HepG2 (cell line): ENCODE results near the gene RABL6. TPM values are rescaled to one million over a fixed set of nuclear protein-coding genes. Genes with fewer than 3 reads are reported as not detected.

Experiments
- CBX1 ChIP-seq: IDR thresholded peaks from one replicate; pipeline ENCODE4 v1.6.1; 2016; ENCODE audit warnings: antibody characterized with exemption, low read depth
- CHD4 ChIP-seq: fragments of 200-600 bp; sonication (generic); IDR thresholded peaks from 2 replicates; pipeline ENCODE4 v1.7.0; 2017; ENCODE audit warnings: mild to moderate bottlenecking, low read length, borderline replicate concordance
- ESRRA ChIP-seq: sonication (generic); formaldehyde crosslinking; IDR thresholded peaks from 2 replicates; pipeline ENCODE4 v1.5.1; 2020; ENCODE audit warnings: mild to moderate bottlenecking, low read depth, missing genetic modification reagents
- FOSL2 ChIP-seq: sonication (generic); formaldehyde crosslinking; IDR thresholded peaks from 2 replicates; pipeline ENCODE4 v1.4.0; 2020; ENCODE audit warnings: missing genetic modification reagents
- GABPA ChIP-seq, 2 experiments: IDR thresholded peaks; 2 replicates each; pipeline ENCODE4 v1.6.1; 2011 to 2016; ENCODE audit warnings: low read depth in 2 of 2, low read length in 1 of 2, missing biosample characterization in 1 of 2, missing genetic modification characterization in 1 of 2
- HMG20B ChIP-seq: conservative IDR thresholded peaks from 2 replicates; pipeline ENCODE4 v1.6.1; 2016; ENCODE audit warnings: missing genetic modification reagents, missing compliant biosample characterization
- MATR3 ChIP-seq: sonication (generic); formaldehyde crosslinking; IDR thresholded peaks from 2 replicates; pipeline ENCODE4 v1.4.0; 2020; ENCODE audit warnings: missing genetic modification reagents
- NBN ChIP-seq: fragments of 450-650 bp; conservative IDR thresholded peaks from 2 replicates; pipeline ENCODE4 v1.6.1; 2017
- PHF20 ChIP-seq: sonication (generic); formaldehyde crosslinking; IDR thresholded peaks from 2 replicates; pipeline ENCODE4 v1.5.0; 2020; ENCODE audit warnings: mild to moderate bottlenecking, missing genetic modification reagents
- RFXAP ChIP-seq: sonication (generic); formaldehyde crosslinking; IDR thresholded peaks from 2 replicates; pipeline ENCODE4 v1.4.0; 2020; ENCODE audit warnings: missing genetic modification reagents, borderline replicate concordance
- SATB2 ChIP-seq: sonication (generic); formaldehyde crosslinking; IDR thresholded peaks from 2 replicates; pipeline ENCODE4 v1.5.0; 2020; ENCODE audit warnings: missing genetic modification reagents
- SNAI1 ChIP-seq: sonication (generic); formaldehyde crosslinking; IDR thresholded peaks from 2 replicates; pipeline ENCODE4 v1.5.0; 2020; ENCODE audit warnings: mild to moderate bottlenecking, missing genetic modification reagents, borderline replicate concordance
- SP2 ChIP-seq: sonication (generic); formaldehyde crosslinking; IDR thresholded peaks from 2 replicates; pipeline ENCODE4 v1.5.1; 2020; ENCODE audit warnings: mild to moderate bottlenecking, missing genetic modification reagents
- STAT6 ChIP-seq: sonication (generic); formaldehyde crosslinking; IDR thresholded peaks from 2 replicates; pipeline ENCODE4 v1.4.0; 2020; ENCODE audit warnings: missing genetic modification reagents, mild to moderate bottlenecking, borderline replicate concordance
- SYNCRIP ChIP-seq: fragments of 200-400 bp; formaldehyde crosslinking; IDR thresholded peaks from 2 replicates; pipeline ENCODE4 v1.6.1; 2018; ENCODE audit warnings: mild to moderate bottlenecking, low read depth, low read length; ENCODE audit not compliant: insufficient read depth
- TOE1 ChIP-seq: sonication (generic); formaldehyde crosslinking; IDR thresholded peaks from 2 replicates; pipeline ENCODE4 v1.4.0; 2020; ENCODE audit warnings: mild to moderate bottlenecking, missing genetic modification reagents
- U2AF1 ChIP-seq: fragments of 200-400 bp; formaldehyde crosslinking; optimal IDR thresholded peaks from 2 replicates; pipeline ENCODE3; 2017; ENCODE audit warnings: mild to moderate bottlenecking, low read depth, low read length
- ZFY ChIP-seq: sonication (generic); formaldehyde crosslinking; IDR thresholded peaks from 2 replicates; pipeline ENCODE4 v1.4.0; 2020; ENCODE audit warnings: missing genetic modification reagents
- ZNF33A ChIP-seq: sonication (generic); formaldehyde crosslinking; IDR thresholded peaks from 2 replicates; pipeline ENCODE4 v1.5.1; 2020; ENCODE audit warnings: missing genetic modification reagents, mild to moderate bottlenecking, moderate library complexity, borderline replicate concordance
- ZNF484 ChIP-seq: sonication (generic); formaldehyde crosslinking; IDR thresholded peaks from 2 replicates; pipeline ENCODE4 v1.5.1; 2020; ENCODE audit warnings: mild to moderate bottlenecking, low read depth, missing genetic modification reagents, borderline replicate concordance
- ZNF576 ChIP-seq: sonication (generic); formaldehyde crosslinking; IDR thresholded peaks from 2 replicates; pipeline ENCODE4 v1.4.0; 2020; ENCODE audit warnings: mild to moderate bottlenecking, missing genetic modification reagents
- ZNF652 ChIP-seq: IDR thresholded peaks from 2 replicates; pipeline ENCODE4 v1.6.1; 2016; ENCODE audit warnings: low read depth, borderline replicate concordance
- ZNF7 ChIP-seq: IDR thresholded peaks from 2 replicates; pipeline ENCODE4 v1.6.1; 2016; ENCODE audit warnings: missing biosample characterization, missing genetic modification reagents
- polyA plus RNA-seq, 8 experiments: library from polyadenylated mRNA; depleted of rRNA in 3 of 8; stranded (reverse) in 7 of 8; unstranded in 1 of 8; fragments of >200 nt; fragmentation: Illumina TruSeq in 4 of 8; extraction: Trizol in 4 of 8; gene quantifications; 2 replicates each; pipeline versions ENCODE4 v1.2.1 to v1.2.3, GENCODE V29; 2011 to 2016; ENCODE audit warnings: low read depth in 4 of 8, missing spikeins in 1 of 8, mixed read lengths in 1 of 8; ENCODE audit not compliant: insufficient read depth in 1 of 8
- total RNA-seq, 5 experiments: library from RNA; depleted of rRNA; stranded (reverse); fragments of >200 nt; fragmentation: Illumina TruSeq; extraction: Trizol; gene quantifications; 2 replicates each; pipeline ENCODE4 v1.2.3, GENCODE V29; 2016; ENCODE audit warnings: low read depth in 1 of 5
- TF ChIP-seq, protein P1 (sequence below): IDR thresholded peaks from 2 replicates; pipeline ENCODE4 v1.6.1; 2016
- TF ChIP-seq, protein P2 (sequence below): sonication (generic); formaldehyde crosslinking; IDR thresholded peaks from 2 replicates; pipeline ENCODE4 v1.5.0; 2020; ENCODE audit warnings: missing genetic modification reagents
- TF ChIP-seq, protein P3 (sequence below): sonication (generic); formaldehyde crosslinking; IDR thresholded peaks from 2 replicates; pipeline ENCODE4 v1.5.0; 2020; ENCODE audit warnings: missing genetic modification reagents

The RABL6 gene
- total and polyA plus RNA-seq, 2 of the 13 experiments (the other 11 are each of a cell fraction or from before 2014, with no cell fraction given), result 81.5 to 125 TPM

DNA sequence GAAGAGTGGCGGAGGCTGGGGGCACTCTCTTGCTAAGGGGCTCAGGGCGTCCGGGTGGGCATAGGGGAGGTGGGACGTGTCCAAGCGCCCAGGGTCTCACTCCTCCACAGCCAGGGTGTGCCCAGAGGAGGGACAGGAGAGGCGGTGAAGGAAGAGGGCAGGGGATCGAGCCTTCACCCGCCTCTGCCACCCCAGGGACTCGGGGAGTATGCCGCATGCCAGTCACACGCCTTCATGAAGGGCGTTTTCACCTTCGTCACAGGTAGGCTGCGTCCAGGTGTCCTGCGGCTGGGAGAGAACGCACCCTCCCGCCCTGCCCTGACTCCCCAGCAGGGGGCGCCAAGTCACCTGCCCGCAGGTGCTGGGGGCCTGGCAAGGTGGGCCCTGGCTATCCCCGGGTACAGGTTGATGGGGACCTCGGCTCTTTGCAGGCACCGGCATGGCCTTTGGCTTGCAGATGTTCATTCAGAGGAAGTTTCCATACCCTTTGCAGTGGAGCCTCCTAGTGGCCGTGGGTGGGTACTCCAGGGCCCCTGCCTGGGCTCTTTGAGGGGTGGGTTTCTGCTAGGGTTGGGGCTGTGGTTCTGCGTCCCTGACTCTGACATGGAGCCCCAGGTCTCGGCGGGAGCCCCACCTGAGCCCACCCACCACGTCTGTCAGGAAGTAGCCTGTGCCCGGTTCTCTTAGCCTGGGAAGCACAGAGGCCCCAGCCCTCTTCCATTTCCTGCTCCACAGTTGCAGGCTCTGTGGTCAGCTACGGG lies 16.1 kb upstream of the RABL6 start (continued):
- TF ChIP-seq ZNF576, result 0 out of 2 replicates have a peak, but pooled peaks have one; percentile 41
- TF ChIP-seq MATR3 (CRISPR knock-in tag), result no peak
- TF ChIP-seq ZNF484 (CRISPR knock-in tag), result no peak
- TF ChIP-seq, protein P1, sequence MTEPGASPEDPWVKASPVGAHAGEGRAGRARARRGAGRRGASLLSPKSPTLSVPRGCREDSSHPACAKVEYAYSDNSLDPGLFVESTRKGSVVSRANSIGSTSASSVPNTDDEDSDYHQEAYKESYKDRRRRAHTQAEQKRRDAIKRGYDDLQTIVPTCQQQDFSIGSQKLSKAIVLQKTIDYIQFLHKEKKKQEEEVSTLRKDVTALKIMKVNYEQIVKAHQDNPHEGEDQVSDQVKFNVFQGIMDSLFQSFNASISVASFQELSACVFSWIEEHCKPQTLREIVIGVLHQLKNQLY (CRISPR knock-in tag), result no peak
- peak; percentile 56 for TF ChIP-seq CBX1
- TF ChIP-seq SNAI1 (CRISPR knock-in tag), result no peak
- TF ChIP-seq GABPA (IDR thresholded peaks at IDR 0.05; ENCODE audit: low read depth, low read length), result no peak
- TF ChIP-seq GABPA (CRISPR knock-in tag; IDR thresholded peaks at IDR 0.05; ENCODE audit: low read depth), result no peak
- no peak for TF ChIP-seq FOSL2 (CRISPR knock-in tag)
- TF ChIP-seq ZNF33A, result no peak
- TF ChIP-seq, protein P2, sequence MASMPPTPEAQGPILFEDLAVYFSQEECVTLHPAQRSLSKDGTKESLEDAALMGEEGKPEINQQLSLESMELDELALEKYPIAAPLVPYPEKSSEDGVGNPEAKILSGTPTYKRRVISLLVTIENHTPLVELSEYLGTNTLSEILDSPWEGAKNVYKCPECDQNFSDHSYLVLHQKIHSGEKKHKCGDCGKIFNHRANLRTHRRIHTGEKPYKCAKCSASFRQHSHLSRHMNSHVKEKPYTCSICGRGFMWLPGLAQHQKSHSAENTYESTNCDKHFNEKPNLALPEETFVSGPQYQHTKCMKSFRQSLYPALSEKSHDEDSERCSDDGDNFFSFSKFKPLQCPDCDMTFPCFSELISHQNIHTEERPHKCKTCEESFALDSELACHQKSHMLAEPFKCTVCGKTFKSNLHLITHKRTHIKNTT, result no peak
- no peak for TF ChIP-seq ZNF652 (CRISPR knock-in tag)
- peak; percentile 57; the same call in 1 of the 2 replicates for TF ChIP-seq ZFY (CRISPR knock-in tag)
- TF ChIP-seq, protein P3, sequence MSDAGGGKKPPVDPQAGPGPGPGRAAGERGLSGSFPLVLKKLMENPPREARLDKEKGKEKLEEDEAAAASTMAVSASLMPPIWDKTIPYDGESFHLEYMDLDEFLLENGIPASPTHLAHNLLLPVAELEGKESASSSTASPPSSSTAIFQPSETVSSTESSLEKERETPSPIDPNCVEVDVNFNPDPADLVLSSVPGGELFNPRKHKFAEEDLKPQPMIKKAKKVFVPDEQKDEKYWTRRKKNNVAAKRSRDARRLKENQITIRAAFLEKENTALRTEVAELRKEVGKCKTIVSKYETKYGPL (CRISPR knock-in tag), result no peak
- TF ChIP-seq SP2, result peak; percentile 3; the same call in 1 of the 2 replicates
- no peak for TF ChIP-seq SYNCRIP
- no peak; the same call in 1 of the 2 replicates for TF ChIP-seq CHD4
- TF ChIP-seq ZNF7 (CRISPR knock-in tag), result no peak
- TF ChIP-seq RFXAP (CRISPR knock-in tag), result no peak
- TF ChIP-seq SATB2 (CRISPR knock-in tag), result no peak
- TF ChIP-seq TOE1, result no peak; the same call in 1 of the 2 replicates
- TF ChIP-seq HMG20B (CRISPR knock-in tag), result no peak
- no peak for TF ChIP-seq PHF20
- TF ChIP-seq NBN, result no peak
- TF ChIP-seq U2AF1, result no peak
- TF ChIP-seq STAT6 (CRISPR knock-in tag), result no peak; the same call in 1 of the 2 replicates
- TF ChIP-seq ESRRA (CRISPR knock-in tag), result no peak; the same call in 1 of the 2 replicates
